Esophagus (tissue), 2 donors: ENCODE results near the gene STEEP1. TPM values are rescaled to one million over a fixed set of nuclear protein-coding genes. Genes with fewer than 3 reads are reported as not detected.

Source experiments
- H3K27ac ChIP-seq, 2 donors: one replicate each; pipeline ENCODE4 v1.5.1; 2013; ENCODE audit warnings: low read depth in 2 of 2, mild to moderate bottlenecking in 2 of 2, inconsistent platforms in 1 of 2, low read length in 1 of 2, moderate library complexity in 1 of 2
- H3K27me3 ChIP-seq, 2 donors: one replicate each; pipeline ENCODE4 v1.6.1; 2013; ENCODE audit warnings: low read length in 2 of 2, control low read depth in 1 of 2, mild to moderate bottlenecking in 1 of 2; ENCODE audit not compliant: insufficient read depth in 2 of 2, control insufficient read depth in 1 of 2
- H3K36me3 ChIP-seq, 2 donors: one replicate each; pipeline ENCODE4 v1.6.1; 2013; ENCODE audit warnings: low read length in 1 of 2; ENCODE audit not compliant: control insufficient read depth in 2 of 2, insufficient read depth in 2 of 2
- H3K4me1 ChIP-seq, 2 donors: one replicate each; pipeline ENCODE4 v1.6.1; 2013; ENCODE audit warnings: low read length in 1 of 2; ENCODE audit not compliant: control insufficient read depth in 2 of 2, insufficient read depth in 2 of 2
- H3K4me3 ChIP-seq, 2 donors: one replicate each; pipeline ENCODE4 v1.5.1; 2013; ENCODE audit warnings: low read length in 2 of 2, mild to moderate bottlenecking in 2 of 2, low read depth in 1 of 2, moderate library complexity in 1 of 2
- H3K9me3 ChIP-seq, 2 donors: one replicate each; pipeline ENCODE4 v1.6.1; 2013; ENCODE audit warnings: mild to moderate bottlenecking in 2 of 2, low read depth in 1 of 2, low read length in 1 of 2, moderate library complexity in 1 of 2; ENCODE audit not compliant: control insufficient read depth in 2 of 2, insufficient read depth in 1 of 2
- WGBS, 2 donors: extraction: QIAGEN DNeasy Blood & Tissue Kit; methylation state at CpG; one replicate each; pipeline ENCODE4 v1.1.7; 2013; 5-methylcytosine and 5-hydroxymethylcytosine counted together
- polyA plus RNA-seq, 2 donors: library from polyadenylated mRNA; stranded (reverse); fragments of 200-250 nt; gene quantifications; one replicate each; pipeline ENCODE4 v1.2.3, GENCODE V29; 2013
- donor health status: healthy with polysubstance abuse.
- donor health status: Bipolar disorder and iron deficiency.

STEEP1 gene
- polyA plus RNA-seq, 2 donors, result 6.9 to 15.9 TPM

GRCh38 chrX:119583431-119584059 lies 18.3 kb upstream of the STEEP1 start:
- WGBS, 2 donors, result 37 to 45% methylated on average over 2 of the region's 2 CpGs
- H3K27me3 ChIP-seq, result no peaks in the 10 kb centered on the region
- H3K4me1 ChIP-seq, result no peaks in the 10 kb centered on the region
- no peaks in the 10 kb centered on the region for H3K9me3 ChIP-seq
- H3K4me3 ChIP-seq, result no peak overlapping the region
- H3K27ac ChIP-seq, result no peak overlapping the region
- H3K36me3 ChIP-seq, result no peaks in the 10 kb centered on the region

GRCh38 chrX:119579414-119579813 lies 14.2 kb upstream of the STEEP1 start:
- H3K36me3 ChIP-seq, result no peaks in the 10 kb centered on the region
- H3K27me3 ChIP-seq, result no peaks in the 10 kb centered on the region
- no peak overlapping the region for H3K27ac ChIP-seq
- no peaks in the 10 kb centered on the region for H3K4me1 ChIP-seq
- H3K9me3 ChIP-seq, result no peaks in the 10 kb centered on the region
- no peak overlapping the region for H3K4me3 ChIP-seq

GRCh38 chrX:119574394-119575266 lies 9.4 kb upstream of the STEEP1 start, which contains the start of gene UBE2A:
Gene UBE2A (plus strand): TSS chrX:119574563. CDS start chrX:119574712, 149 bp downstream.
- WGBS, 2 donors, result 1 to 24% methylated on average over 75 to 86 of the region's 86 CpGs
- Histone ChIP-seq H3K27me3 (no peaks in the 10 kb centered on the region), H3K27ac (peak within 1 kb of the TSS; percentile 91 to 95), H3K36me3 (no peaks in the 10 kb centered on the region), H3K9me3 (no peaks in the 10 kb centered on the region), H3K4me3 (peak within 1 kb of the TSS; percentile 65 to 84), H3K4me1 (no peaks in the 10 kb centered on the region)

GRCh38 chrX:119573840-119574393 lies 8.7 kb upstream of the STEEP1 start:
- Histone ChIP-seq H3K4me3 (peak overlapping the region; percentile 65 to 84), H3K36me3 (no peaks in the 10 kb centered on the region), H3K4me1 (no peaks in the 10 kb centered on the region), H3K9me3 (no peaks in the 10 kb centered on the region), H3K27me3 (no peaks in the 10 kb centered on the region), H3K27ac (peak overlapping the region; percentile 91 to 95)
- 0 to 24% methylated on average over 30 of the region's 30 CpGs for WGBS, 2 donors

GRCh38 chrX:119573222-119573621 lies 8.0 kb upstream of the STEEP1 start:
- peak overlapping the region in 1 of 2 donors; percentile 95 for H3K27ac ChIP-seq
- no peaks in the 10 kb centered on the region for H3K36me3 ChIP-seq
- H3K9me3 ChIP-seq, result no peaks in the 10 kb centered on the region
- peak overlapping the region in 1 of 2 donors; percentile 84 for H3K4me3 ChIP-seq
- H3K27me3 ChIP-seq, result no peaks in the 10 kb centered on the region
- 36 to 53% methylated on average over 3 of the region's 3 CpGs for WGBS, 2 donors
- H3K4me1 ChIP-seq, result no peaks in the 10 kb centered on the region

- H3K36me3 ChIP-seq, result no peaks in the 10 kb centered on the region
- H3K27me3 ChIP-seq, result no peaks in the 10 kb centered on the region
- 82 to 87% methylated on average over 6 of the region's 6 CpGs for WGBS, 2 donors
Measured at GRCh38 chrX:119570351-119570835, 5.2 kb upstream of the STEEP1 start.

GRCh38 chrX:119552508-119552907 lies 12.7 kb downstream of the STEEP1 start:
- 69 to 84% methylated on average over 3 of the region's 3 CpGs for WGBS, 2 donors
- Histone ChIP-seq H3K27ac (no peak overlapping the region), H3K36me3 (peaks cover 0 to 6% of the 10 kb centered on the region in 2 donors), H3K9me3 (no peaks in the 10 kb centered on the region), H3K27me3 (no peaks in the 10 kb centered on the region), H3K4me3 (no peak overlapping the region), H3K4me1 (no peaks in the 10 kb centered on the region)

More at GRCh38 chrX:119570351-119570835, 5.2 kb upstream of the STEEP1 start:
- Histone ChIP-seq H3K4me3 (no peak overlapping the region), H3K27ac (no peak overlapping the region), H3K9me3 (no peaks in the 10 kb centered on the region), H3K4me1 (no peaks in the 10 kb centered on the region)

GRCh38 chrX:119549327-119550016 lies 15.7 kb downstream of the STEEP1 start:
- Histone ChIP-seq H3K9me3 (no peaks in the 10 kb centered on the region), H3K36me3 (no peaks in the 10 kb centered on the region), H3K27me3 (peaks cover 0 to 2% of the 10 kb centered on the region in 2 donors), H3K27ac (no peak overlapping the region), H3K4me1 (no peaks in the 10 kb centered on the region), H3K4me3 (no peak overlapping the region)
- 66 to 70% methylated on average over 7 of the region's 7 CpGs for WGBS, 2 donors

GRCh38 chrX:119541188-119541587 lies 24.0 kb downstream of the STEEP1 start:
- Histone ChIP-seq H3K27me3 (no peaks in the 10 kb centered on the region), H3K4me3 (no peak overlapping the region)
- 72% methylated on average over 4 of the region's 4 CpGs for whole genome bisulfite sequencing, 2 donors

More at GRCh38 chrX:119541188-119541587, 24.0 kb downstream of the STEEP1 start:
- H3K9me3 ChIP-seq, result no peaks in the 10 kb centered on the region
- H3K27ac ChIP-seq, result no peak overlapping the region
- no peaks in the 10 kb centered on the region for H3K4me1 ChIP-seq
- H3K36me3 ChIP-seq, result peaks cover 0 to 2% of the 10 kb centered on the region in 2 donors
